KOPT-K1 (cell line): Measurements from ENCODE around the gene GAS6.

Experiments used
- H3K27ac ChIP-seq: fragments of 200-600 bp; sonication (generic); 2 replicates; pipeline ENCODE4 v1.5.1; 2016; ENCODE audit warnings: antibody characterized with exemption, mild to moderate bottlenecking, low read depth, low read length; ENCODE audit not compliant: poor library complexity, severe bottlenecking
- H3K36me3 ChIP-seq: fragments of 200-600 bp; sonication (generic); 2 replicates; pipeline ENCODE4 v1.5.1; 2017; ENCODE audit warnings: antibody characterized with exemption, mild to moderate bottlenecking, low read length, moderate library complexity; ENCODE audit not compliant: insufficient read depth
- H3K9me3 ChIP-seq: fragments of 200-600 bp; sonication (generic); 2 replicates; pipeline ENCODE4 v1.5.1; 2017; ENCODE audit warnings: antibody characterized with exemption, low read length, mild to moderate bottlenecking; ENCODE audit not compliant: insufficient read depth, poor library complexity, severe bottlenecking

The GAS6 gene

GRCh38 chr13:113786262-113786841 is 77.5 kb downstream of the GAS6 start:
- H3K27ac ChIP-seq: no peak overlapping the region
- H3K36me3 ChIP-seq: no peaks in the 10 kb centered on the region
- H3K9me3 ChIP-seq: no peaks in the 10 kb centered on the region

GRCh38 chr13:113785051-113786010 is 78.5 kb downstream of the GAS6 start:
- no peaks in the 10 kb centered on the region for H3K36me3 ChIP-seq

GRCh38 chr13:113784645-113785024 is 79.2 kb downstream of the GAS6 start:
- Histone ChIP-seq H3K27ac (no peak overlapping the region), H3K9me3 (no peaks in the 10 kb centered on the region), H3K36me3 (no peaks in the 10 kb centered on the region)

More at GRCh38 chr13:113785051-113786010, 78.5 kb downstream of the GAS6 start:
- Histone ChIP-seq H3K9me3 (no peaks in the 10 kb centered on the region), H3K27ac (no peak overlapping the region)

GRCh38 chr13:113783966-113784644 is 79.8 kb downstream of the GAS6 start:
- Histone ChIP-seq H3K9me3 (peaks cover under 1% of the 10 kb centered on the region), H3K27ac (no peak overlapping the region), H3K36me3 (no peaks in the 10 kb centered on the region)

- Histone ChIP-seq H3K36me3 (no peaks in the 10 kb centered on the region), H3K27ac (no peak overlapping the region), H3K9me3 (peaks cover 5% of the 10 kb centered on the region)
Measured at GRCh38 chr13:113783200-113783881, 80.5 kb downstream of the GAS6 start.

GRCh38 chr13:113782472-113782871 is 81.4 kb downstream of the GAS6 start:
- H3K27ac ChIP-seq: no peak overlapping the region
- H3K36me3 ChIP-seq: no peaks in the 10 kb centered on the region
- peaks cover 5% of the 10 kb centered on the region for H3K9me3 ChIP-seq

GRCh38 chr13:113781571-113781970 is 82.3 kb downstream of the GAS6 start:
- Histone ChIP-seq H3K27ac (no peak overlapping the region), H3K9me3 (peaks cover 5% of the 10 kb centered on the region), H3K36me3 (no peaks in the 10 kb centered on the region)

- Histone ChIP-seq H3K36me3 (no peaks in the 10 kb centered on the region), H3K27ac (no peak overlapping the region), H3K9me3 (peaks cover 5% of the 10 kb centered on the region)
Measured at GRCh38 chr13:113777311-113778260, 86.3 kb downstream of the GAS6 start.

GRCh38 chr13:113776231-113777125 is 87.4 kb downstream of the GAS6 start:
- H3K36me3 ChIP-seq: no peaks in the 10 kb centered on the region
- H3K27ac ChIP-seq: no peak overlapping the region
- H3K9me3 ChIP-seq: peaks cover 5% of the 10 kb centered on the region

GRCh38 chr13:113775451-113776145 is 88.3 kb downstream of the GAS6 start:
- H3K27ac ChIP-seq: no peak overlapping the region
- H3K36me3 ChIP-seq: no peaks in the 10 kb centered on the region
- peaks cover 5% of the 10 kb centered on the region for H3K9me3 ChIP-seq

- H3K9me3 ChIP-seq: peaks cover 5% of the 10 kb centered on the region
- no peak overlapping the region for H3K27ac ChIP-seq
- H3K36me3 ChIP-seq: no peaks in the 10 kb centered on the region
Measured at GRCh38 chr13:113774177-113775107, 89.4 kb downstream of the GAS6 start.

GRCh38 chr13:113771709-113772331 is 92.1 kb downstream of the GAS6 start:
- Histone ChIP-seq H3K27ac (no peak overlapping the region), H3K9me3 (no peaks in the 10 kb centered on the region), H3K36me3 (no peaks in the 10 kb centered on the region)
